ENCODE measurements around the gene CUL5.

DNA sequence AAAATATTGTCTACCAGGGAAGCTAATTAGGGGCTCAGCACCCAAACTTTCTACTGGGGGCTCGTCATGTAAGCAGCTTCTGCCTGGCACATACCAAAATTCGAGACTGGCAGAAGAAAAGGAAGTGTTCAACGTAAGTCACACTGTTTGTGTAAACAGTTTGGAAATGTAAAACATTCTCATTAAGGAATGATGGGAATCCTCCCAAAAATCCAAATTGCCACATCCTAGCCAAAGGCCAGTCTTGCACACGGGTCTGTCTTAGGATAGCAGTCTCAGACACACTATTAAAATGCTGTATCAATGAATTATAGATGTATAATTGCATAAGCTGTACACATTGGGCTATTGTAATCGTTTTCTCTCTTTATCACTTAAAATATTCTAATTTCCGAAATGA, 28.9 kb downstream of the CUL5 start:
- TF ChIP-seq, protein P1, sequence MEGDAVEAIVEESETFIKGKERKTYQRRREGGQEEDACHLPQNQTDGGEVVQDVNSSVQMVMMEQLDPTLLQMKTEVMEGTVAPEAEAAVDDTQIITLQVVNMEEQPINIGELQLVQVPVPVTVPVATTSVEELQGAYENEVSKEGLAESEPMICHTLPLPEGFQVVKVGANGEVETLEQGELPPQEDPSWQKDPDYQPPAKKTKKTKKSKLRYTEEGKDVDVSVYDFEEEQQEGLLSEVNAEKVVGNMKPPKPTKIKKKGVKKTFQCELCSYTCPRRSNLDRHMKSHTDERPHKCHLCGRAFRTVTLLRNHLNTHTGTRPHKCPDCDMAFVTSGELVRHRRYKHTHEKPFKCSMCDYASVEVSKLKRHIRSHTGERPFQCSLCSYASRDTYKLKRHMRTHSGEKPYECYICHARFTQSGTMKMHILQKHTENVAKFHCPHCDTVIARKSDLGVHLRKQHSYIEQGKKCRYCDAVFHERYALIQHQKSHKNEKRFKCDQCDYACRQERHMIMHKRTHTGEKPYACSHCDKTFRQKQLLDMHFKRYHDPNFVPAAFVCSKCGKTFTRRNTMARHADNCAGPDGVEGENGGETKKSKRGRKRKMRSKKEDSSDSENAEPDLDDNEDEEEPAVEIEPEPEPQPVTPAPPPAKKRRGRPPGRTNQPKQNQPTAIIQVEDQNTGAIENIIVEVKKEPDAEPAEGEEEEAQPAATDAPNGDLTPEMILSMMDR (optimal IDR thresholded peaks at IDR 0.05 in 1 of 3, IDR thresholded peaks at IDR 0.05 in 1 of 3, conservative IDR thresholded peaks at IDR 0.05 in 1 of 3; ENCODE audit: extremely low read depth in 1 of 3, insufficient read depth in 2 of 3, low read length in 3 of 3), result no peak
- no peak for TF ChIP-seq EZH2 (IDR thresholded peaks at IDR 0.05; ENCODE audit: low read length)
